IMR-90 (cell line): ENCODE results near the gene ATP8B4. TPM values are rescaled to one million over a fixed set of nuclear protein-coding genes. Genes with fewer than 3 reads are reported as not detected.

Source experiments
- ATAC-seq: fragments of 200-7000 bp; cut with Tn5 transposase; 2 replicates; pipeline ENCODE4 v1.9.1; 2020; ENCODE audit warnings: low read depth, mild to moderate bottlenecking, moderate library complexity
- BruUV-seq: library from RNA; stranded (reverse); fragments of 400-500 nt; replicated peaks from 2 replicates; lab custom pipeline; 2021; lab: Mats Ljungman, UMichigan
- CTCF ChIA-PET: fragments of 300-600 bp; formaldehyde crosslinking; extraction: SDS; loops from one replicate; lab custom pipeline; 2021; ENCODE audit warnings: antibody characterized with exemption; lab: Yijun Ruan, JAX
- POLR2A ChIA-PET: fragments of 300-600 bp; sonication (Branson Sonifier 250); formaldehyde crosslinking; loops from one replicate; lab custom pipeline; 2022; ENCODE audit warnings: antibody characterized with exemption; ENCODE audit not compliant: unreplicated experiment; lab: Charles Lee
- DNase-seq: peaks from one replicate; pipeline ENCODE4 v3.0.0; 2013
- H2AFZ ChIP-seq: replicated peaks from 2 replicates; pipeline ENCODE3; 2013; ENCODE audit warnings: low read length, mild to moderate bottlenecking; ENCODE audit not compliant: poor library complexity
- H2AK5ac ChIP-seq: 2 replicates; pipeline ENCODE4 v1.6.1; 2013; ENCODE audit warnings: low read depth, low read length, inconsistent platforms
- H2AK9ac ChIP-seq: replicated peaks from 2 replicates; pipeline ENCODE3; 2013; ENCODE audit warnings: mild to moderate bottlenecking, low read depth, low read length, moderate library complexity; ENCODE audit not compliant: poor library complexity
- H2BK120ac ChIP-seq: 2 replicates; pipeline ENCODE4 v1.6.1; 2013; ENCODE audit warnings: low read depth, low read length, inconsistent platforms
- H2BK15ac ChIP-seq: 3 replicates; pipeline ENCODE4 v1.6.1; 2013; ENCODE audit warnings: low read depth, low read length, inconsistent platforms
- H2BK20ac ChIP-seq: 2 replicates; pipeline ENCODE4 v1.6.1; 2013; ENCODE audit warnings: low read depth, mild to moderate bottlenecking, inconsistent platforms, low read length, moderate library complexity
- H2BK5ac ChIP-seq: 2 replicates; pipeline ENCODE4 v1.6.1; 2013; ENCODE audit warnings: mild to moderate bottlenecking, low read depth, low read length, inconsistent platforms; ENCODE audit not compliant: poor library complexity, severe bottlenecking
- H3K14ac ChIP-seq: replicated peaks from 2 replicates; pipeline ENCODE4 v1.6.1; 2013; ENCODE audit warnings: low read depth, low read length, inconsistent platforms
- H3K18ac ChIP-seq: 2 replicates; pipeline ENCODE4 v1.6.1; 2013; ENCODE audit warnings: low read depth, low read length, control low read depth
- H3K23ac ChIP-seq: 2 replicates; pipeline ENCODE4 v1.6.1; 2013; ENCODE audit warnings: low read depth, low read length, inconsistent platforms
- H3K27ac ChIP-seq: 2 replicates; pipeline ENCODE4 v1.5.1; 2013; ENCODE audit warnings: mild to moderate bottlenecking, control low read depth, low read length; ENCODE audit not compliant: insufficient read depth
- H3K27me3 ChIP-seq: 2 replicates; pipeline ENCODE4 v1.6.1; 2013; ENCODE audit warnings: low read length; ENCODE audit not compliant: control insufficient read depth, insufficient read depth
- H3K36me3 ChIP-seq: 2 replicates; pipeline ENCODE4 v1.6.1; 2013; ENCODE audit warnings: low read length, mixed read lengths; ENCODE audit not compliant: control insufficient read depth, insufficient read depth
- H3K4ac ChIP-seq: 2 replicates; pipeline ENCODE4 v1.6.1; 2013; ENCODE audit warnings: low read depth, low read length, inconsistent platforms
- H3K4me1 ChIP-seq: 2 replicates; pipeline ENCODE4 v1.6.1; 2013; ENCODE audit warnings: low read length, mixed read lengths; ENCODE audit not compliant: control insufficient read depth, insufficient read depth
- H3K4me2 ChIP-seq: 2 replicates; pipeline ENCODE4 v1.6.1; 2013; ENCODE audit warnings: low read depth, mild to moderate bottlenecking, control low read depth, low read length, moderate library complexity
- H3K4me3 ChIP-seq: 2 replicates; pipeline ENCODE4 v1.5.1; 2013; ENCODE audit warnings: low read depth, mild to moderate bottlenecking, control low read depth, low read length, moderate library complexity; ENCODE audit not compliant: insufficient read depth
- H3K56ac ChIP-seq: 2 replicates; pipeline ENCODE4 v1.6.1; 2013; ENCODE audit warnings: low read length, inconsistent platforms; ENCODE audit not compliant: insufficient read depth; ENCODE audit errors: extremely low read depth
- H3K79me1 ChIP-seq, 2 experiments: 2 replicates each; pipeline ENCODE4 v1.6.1; 2013; ENCODE audit warnings: low read length in 2 of 2, inconsistent platforms in 1 of 2, low read depth in 1 of 2
- H3K9ac ChIP-seq: 2 replicates; pipeline ENCODE4 v1.6.1; 2013; ENCODE audit warnings: low read depth, low read length, control low read depth
- H3K9me1 ChIP-seq: 2 replicates; pipeline ENCODE4 v1.6.1; 2013; ENCODE audit warnings: low read length, inconsistent platforms; ENCODE audit not compliant: insufficient read depth
- H3K9me3 ChIP-seq: 2 replicates; pipeline ENCODE4 v1.6.1; 2013; ENCODE audit warnings: low read length; ENCODE audit not compliant: control insufficient read depth, insufficient read depth
- H4K20me1 ChIP-seq: 2 replicates; pipeline ENCODE4 v1.6.1; 2013; ENCODE audit warnings: low read length, inconsistent platforms; ENCODE audit not compliant: insufficient read depth
- H4K5ac ChIP-seq: 2 replicates; pipeline ENCODE4 v1.6.1; 2013; ENCODE audit warnings: mild to moderate bottlenecking, low read depth, low read length, control low read depth
- H4K8ac ChIP-seq, 2 experiments: 2 replicates each; pipeline ENCODE4 v1.6.1; 2013; ENCODE audit warnings: low read depth in 2 of 2, low read length in 2 of 2, control low read depth in 1 of 2, inconsistent platforms in 1 of 2
- H4K91ac ChIP-seq: 2 replicates; pipeline ENCODE4 v1.6.1; 2013; ENCODE audit warnings: low read depth, low read length, inconsistent platforms; ENCODE audit not compliant: insufficient read depth
- BHLHE40 ChIP-seq: fragments of 150-350 bp; IDR thresholded peaks from 2 replicates; pipeline ENCODE4 v1.6.1; 2016; ENCODE audit warnings: mild to moderate bottlenecking, low read depth, low read length
- CHD1 ChIP-seq: IDR thresholded peaks from 2 replicates; pipeline ENCODE4 v1.6.1; 2012; ENCODE audit warnings: low read depth, low read length, improper control_type of control experiment
- CTCF ChIP-seq: conservative IDR thresholded peaks from 2 replicates; pipeline ENCODE4 v1.5.1; 2012; ENCODE audit warnings: mild to moderate bottlenecking, low read depth, low read length, improper control_type of control experiment
- ELK1 ChIP-seq: fragments of 150-350 bp; IDR thresholded peaks from 2 replicates; pipeline ENCODE4 v1.6.1; 2016; ENCODE audit warnings: low read depth, mild to moderate bottlenecking, low read length, moderate library complexity, borderline replicate concordance
- FOS ChIP-seq: fragments of 150-350 bp; IDR thresholded peaks from 2 replicates; pipeline ENCODE4 v1.6.1; 2016; ENCODE audit warnings: low read depth, low read length
- MAFK ChIP-seq: IDR thresholded peaks from 2 replicates; pipeline ENCODE4 v1.6.1; 2012; ENCODE audit warnings: low read depth, low read length, improper control_type of control experiment
- MAZ ChIP-seq: IDR thresholded peaks from 2 replicates; pipeline ENCODE4 v1.6.1; 2012; ENCODE audit warnings: low read depth, mild to moderate bottlenecking, low read length, improper control_type of control experiment, moderate library complexity, borderline replicate concordance
- MXI1 ChIP-seq: IDR thresholded peaks from 2 replicates; pipeline ENCODE4 v1.6.1; 2012; ENCODE audit warnings: low read depth, mild to moderate bottlenecking, low read length, moderate library complexity, borderline replicate concordance
- NFE2L2 ChIP-seq: fragments of 150-350 bp; IDR thresholded peaks from 2 replicates; pipeline ENCODE4 v1.6.1; 2016; ENCODE audit warnings: low read depth, mild to moderate bottlenecking, low read length
- POLR2A ChIP-seq: IDR thresholded peaks from 2 replicates; pipeline ENCODE4 v1.6.1; 2012; ENCODE audit warnings: mild to moderate bottlenecking, low read depth, low read length
- RAD21 ChIP-seq: IDR thresholded peaks from 2 replicates; pipeline ENCODE4 v1.6.1; 2012; ENCODE audit warnings: low read length, improper control_type of control experiment
- RCOR1 ChIP-seq: IDR thresholded peaks from 2 replicates; pipeline ENCODE4 v1.6.1; 2012; ENCODE audit warnings: mild to moderate bottlenecking, low read length, improper control_type of control experiment; ENCODE audit not compliant: insufficient replicate concordance
- RFX5 ChIP-seq: IDR thresholded peaks from 2 replicates; pipeline ENCODE4 v1.8.0; 2012; ENCODE audit warnings: low read depth, mild to moderate bottlenecking, low read length, moderate library complexity
- SMC3 ChIP-seq: fragments of 150-350 bp; IDR thresholded peaks from 2 replicates; pipeline ENCODE4 v1.6.1; 2016; ENCODE audit warnings: low read depth, mild to moderate bottlenecking, antibody characterized with exemption, low read length, moderate library complexity
- USF2 ChIP-seq: fragments of 150-350 bp; IDR thresholded peaks from 2 replicates; pipeline ENCODE4 v1.6.1; 2017; ENCODE audit warnings: mild to moderate bottlenecking, antibody characterized with exemption, low read length, low read depth
- WGBS, 2 experiments: methylation state at CpG; one replicate each; pipeline versions ENCODE4 v1.1.5 to v1.1.7; 2013; ENCODE audit warnings: missing lambda C conversion rate in 2 of 2; ENCODE audit not compliant: insufficient read length in 1 of 2; ENCODE audit errors: extremely low coverage in 2 of 2; 5-methylcytosine and 5-hydroxymethylcytosine counted together
- dilution Hi-C: fragments of 300-500 bp; cut with HindIII; formaldehyde crosslinking; loops from one replicate; pipeline ENCODE4 v1.14.3; 2018; ENCODE audit warnings: low sequenced_read_pairs; ENCODE audit not compliant: unreplicated experiment
- in situ Hi-C: fragments of 300-500 bp; cut with MboI; formaldehyde crosslinking; loops from 3 replicates; pipeline ENCODE4 v1.14.3; 2019; ENCODE audit warnings: low sequenced_read_pairs, inconsistent platforms, mixed read lengths
- intact Hi-C: fragments of 100-400 bp; cut with micrococcal nuclease; formaldehyde crosslinking; loops from 2 replicates; pipeline ENCODE4 v1.10.0; 2022
- polyA plus RNA-seq, 3 experiments: library from polyadenylated mRNA; depleted of rRNA; stranded (reverse); fragments of >200 nt; gene quantifications; 2 replicates each; pipeline ENCODE4 v1.2.3, GENCODE V29; 2012; ENCODE audit warnings: low replicate concordance in 1 of 3
- total RNA-seq: library from RNA; depleted of rRNA; stranded (reverse); fragments of >200 nt; gene quantifications from 2 replicates; pipeline ENCODE4 v1.2.3, GENCODE V29; 2012

Gene ATP8B4
- total and polyA plus RNA-seq, 2 of the 4 experiments (the other 2 are of a cell fraction), result 0.12 to 0.54 TPM

- Histone ChIP-seq H3K18ac (no peak overlapping the region), H4K5ac (no peak overlapping the region), H3K9me1 (peaks cover 2% of the 10 kb centered on the region), H3K27me3 (no peaks in the 10 kb centered on the region), H3K27ac (no peak overlapping the region), H3K23ac (no peak overlapping the region), H3K56ac (no peak overlapping the region), H3K4ac (no peak overlapping the region), H2AK5ac (no peak overlapping the region), H2BK20ac (no peak overlapping the region), H3K14ac (no peak overlapping the region), H2AFZ (no peak overlapping the region), H4K8ac (no peak overlapping the region), H3K4me3 (no peak overlapping the region), H2BK5ac (no peak overlapping the region), H3K9me3 (no peaks in the 10 kb centered on the region), H3K36me3 (no peaks in the 10 kb centered on the region), H4K20me1 (no peaks in the 10 kb centered on the region), H3K4me2 (no peak overlapping the region), H2BK120ac (no peak overlapping the region), H4K91ac (no peak overlapping the region), H3K9ac (no peak overlapping the region), H2BK15ac (no peak overlapping the region), H3K79me1 (no peaks in the 10 kb centered on the region), H3K4me1 (0 out of 2 replicates have a peak, but pooled peaks cover 2% of the 10 kb centered on the region), H2AK9ac (no peak overlapping the region)
- ChIA-PET CTCF (no interaction called here), POLR2A (no interaction called here)
- no CpG with 5 or more reads among the region's 2 CpGs for WGBS, 2 experiments
- in situ Hi-C loops, result no loop called here
- dilution Hi-C loops, result no loop called here
- intact Hi-C loops, result no loop called here
- ATAC-seq (no peak), DNase-seq (no peak)
- TF ChIP-seq MAZ, result no peak
- TF ChIP-seq POLR2A, result no peak
- no peak for TF ChIP-seq RAD21
- no peak for TF ChIP-seq CHD1
- TF ChIP-seq SMC3, result no peak
- no peak for TF ChIP-seq FOS
- no peak for TF ChIP-seq MXI1
- no peak for TF ChIP-seq CTCF
- no peak for TF ChIP-seq USF2
- TF ChIP-seq NFE2L2, result no peak
- no peak for TF ChIP-seq BHLHE40
- no peak for TF ChIP-seq MAFK
- TF ChIP-seq RCOR1, result no peak
- TF ChIP-seq ELK1, result no peak
- TF ChIP-seq RFX5, result no peak
- no TSS peak for BruUV-seq
Observed at GRCh38 chr15:50016951-50017350, 102.1 kb downstream of the ATP8B4 start.
